Measurements from ENCODE around the gene BCKDHB.

GRCh38 chr6:80287112-80287511 is 180.6 kb downstream of the BCKDHB start:
- TF ChIP-seq CTCF (IDR thresholded peaks at IDR 0.05) (no peak), POLR2AphosphoS5 (IDR thresholded peaks at IDR 0.05) (no peak)
